GM19455 (cell line): ENCODE data around the gene MARF1.
"Not testable (repeated sequence)": the region's sequence is repeated elsewhere in the genome, so short reads cannot be mapped to it uniquely, and the experiment has no call there.

Experiments
- ATAC-seq: cut with Tn5 transposase; IDR thresholded peaks from one replicate; pipeline ENCODE4 v1.9.1; 2021; ENCODE audit not compliant: unreplicated experiment

Gene MARF1

DNA sequence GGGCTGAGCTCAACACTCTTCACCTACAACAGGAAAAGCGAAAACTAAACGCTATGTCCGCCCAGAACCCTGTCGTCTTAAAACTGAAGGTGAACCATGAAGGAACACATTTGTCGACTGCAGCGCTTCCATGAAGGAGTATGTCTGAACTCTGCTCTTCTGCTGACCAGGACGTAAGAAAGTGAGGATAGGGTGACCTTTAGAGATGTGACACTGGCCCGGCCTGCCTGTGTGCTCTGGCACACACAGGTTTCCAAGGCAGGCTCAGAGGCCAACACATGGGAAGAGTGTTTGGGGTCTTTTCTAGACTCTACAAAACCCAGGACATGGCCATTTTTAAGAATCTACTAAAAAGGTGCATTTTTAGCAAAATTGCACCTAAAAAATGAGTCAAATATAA is 21.1 kb downstream of the MARF1 start:
- ATAC-seq = no peak

DNA sequence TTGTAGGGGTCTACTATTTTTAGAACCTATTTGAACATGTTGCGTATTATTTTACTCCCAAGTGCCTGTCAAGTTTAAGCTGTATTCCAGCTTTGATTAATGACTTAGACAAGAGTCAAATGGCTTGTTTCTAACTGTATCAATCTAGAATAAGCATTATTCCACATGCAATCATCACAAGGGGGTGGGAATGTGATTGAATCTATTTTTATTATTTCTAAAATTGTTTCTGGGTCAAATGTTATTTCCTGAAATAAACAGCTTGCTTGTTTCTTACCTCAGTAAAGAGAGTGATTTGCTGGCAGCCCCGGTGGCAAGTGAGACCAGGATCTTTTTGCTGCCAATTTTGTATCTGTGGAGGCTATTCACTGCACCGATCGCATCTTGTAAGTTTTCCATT is 21.5 kb downstream of the MARF1 start:
- no peak for ATAC-seq

DNA sequence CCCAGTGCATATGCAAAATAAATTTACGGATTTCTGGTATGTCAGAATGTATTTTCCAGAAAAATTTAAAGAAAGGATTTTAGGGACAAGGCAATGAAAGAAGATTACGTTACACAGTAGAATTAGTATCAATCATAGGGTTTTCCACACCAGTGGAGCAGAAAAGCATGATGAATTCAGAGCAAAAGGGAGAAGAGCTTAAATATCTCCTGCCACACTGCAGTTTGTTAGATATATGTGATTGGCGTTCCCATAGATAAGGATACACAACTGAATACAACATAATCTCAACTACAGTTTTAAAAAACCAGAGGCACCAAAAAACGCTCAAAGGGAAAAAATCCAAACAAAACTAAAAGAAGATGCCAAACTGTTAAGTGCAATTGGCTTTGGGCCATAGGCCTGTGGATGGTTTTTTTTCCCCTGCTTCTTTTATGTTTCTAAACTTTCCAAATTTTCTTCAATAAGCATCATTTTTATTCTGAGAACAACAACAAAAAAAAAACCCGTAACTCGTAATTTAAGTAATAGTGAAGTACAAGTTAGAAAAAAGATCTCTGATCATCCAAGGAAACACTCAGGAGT is 22.3 kb downstream of the MARF1 start:
- ATAC-seq = no peak

DNA sequence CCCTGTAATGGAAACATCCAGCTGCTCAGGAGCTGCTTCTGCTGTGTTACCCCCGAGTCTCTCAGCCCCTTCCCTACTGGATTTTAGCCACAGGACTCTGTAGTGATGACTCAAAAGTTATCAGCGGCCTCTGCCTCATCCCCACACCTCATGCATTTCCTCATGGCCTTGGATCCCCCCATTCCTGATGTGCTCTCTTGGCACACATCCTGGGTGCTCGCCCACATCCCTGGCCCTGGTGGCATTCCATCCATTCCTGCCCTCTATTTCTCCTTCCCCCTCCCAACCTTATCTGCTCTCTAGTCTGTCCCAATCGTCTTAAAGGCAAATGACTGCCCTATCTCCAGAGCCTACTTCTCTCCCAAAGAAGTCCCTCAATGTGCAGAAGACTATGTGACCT is 24.6 kb downstream of the MARF1 start:
- ATAC-seq = no peak

DNA sequence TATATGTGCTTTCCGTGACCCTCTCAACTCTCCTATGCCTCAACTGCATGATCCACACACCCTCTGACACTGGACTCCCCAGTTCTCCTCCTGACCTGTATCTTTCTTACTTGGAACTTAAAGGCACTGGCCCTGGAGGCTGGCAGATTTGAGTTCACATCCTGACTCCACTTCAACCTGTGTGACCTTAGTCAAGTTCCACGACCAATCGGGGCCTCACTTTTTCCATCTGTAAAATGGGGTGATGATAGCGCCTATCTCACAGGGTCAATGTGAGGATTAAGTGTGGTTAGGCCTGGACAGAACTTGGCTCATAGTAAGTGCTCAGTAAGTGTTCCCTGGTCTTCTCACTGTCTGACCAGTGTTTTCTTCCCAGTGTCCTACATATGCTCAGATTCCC is 25.1 kb downstream of the MARF1 start:
- no peak for ATAC-seq

DNA sequence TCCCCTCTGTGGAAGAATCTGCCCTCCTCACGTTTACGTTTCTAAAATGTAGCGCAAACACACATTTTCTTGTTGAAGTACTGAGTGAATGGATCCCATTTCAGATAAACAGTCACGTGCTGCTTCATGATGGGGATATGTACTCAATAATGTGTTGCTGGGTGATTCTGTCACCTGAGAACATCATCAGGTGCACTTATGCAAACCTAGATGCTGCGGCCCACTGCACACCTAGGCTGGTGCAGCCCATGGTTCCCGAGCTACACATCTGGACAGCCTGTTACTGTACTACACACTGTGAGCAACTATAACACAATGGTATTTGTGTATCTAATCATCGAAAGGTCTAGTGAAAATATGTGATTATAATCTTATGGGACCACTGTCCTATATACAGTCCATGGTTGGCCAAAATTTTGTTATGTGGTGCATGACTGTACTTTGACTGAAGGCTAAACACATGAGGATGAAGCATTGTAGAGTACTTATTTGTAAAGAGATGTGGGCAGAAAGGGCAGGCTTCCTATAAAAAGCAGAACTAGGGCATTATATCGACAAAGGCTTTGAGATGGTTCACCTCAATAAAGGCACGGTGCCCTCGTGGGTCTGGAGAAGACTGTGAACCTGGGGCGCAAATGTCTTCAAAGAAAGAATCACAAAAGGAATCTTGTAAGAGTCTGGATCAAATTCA is 26.3 kb downstream of the MARF1 start:
- no peak for ATAC-seq

DNA sequence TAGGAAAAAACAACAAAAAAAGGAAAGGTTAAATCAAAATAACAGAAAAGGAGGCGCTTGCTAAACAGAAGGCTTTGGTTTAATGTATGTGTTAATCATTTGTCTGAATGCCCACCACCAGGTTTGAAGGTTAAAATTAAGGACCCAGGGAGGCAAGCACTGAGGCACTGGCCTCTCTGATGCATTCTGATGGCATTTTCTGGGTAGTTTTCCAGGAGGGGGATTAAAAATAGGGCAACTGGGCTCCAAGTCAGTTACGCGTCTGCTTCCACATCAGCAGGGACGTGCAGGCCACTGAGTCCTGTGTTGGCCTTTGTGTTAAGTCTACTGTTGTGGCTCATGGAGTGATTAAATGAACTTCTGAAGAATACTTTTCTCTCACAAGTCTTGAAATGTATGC is 26.9 kb downstream of the MARF1 start:
- ATAC-seq = no peak

DNA sequence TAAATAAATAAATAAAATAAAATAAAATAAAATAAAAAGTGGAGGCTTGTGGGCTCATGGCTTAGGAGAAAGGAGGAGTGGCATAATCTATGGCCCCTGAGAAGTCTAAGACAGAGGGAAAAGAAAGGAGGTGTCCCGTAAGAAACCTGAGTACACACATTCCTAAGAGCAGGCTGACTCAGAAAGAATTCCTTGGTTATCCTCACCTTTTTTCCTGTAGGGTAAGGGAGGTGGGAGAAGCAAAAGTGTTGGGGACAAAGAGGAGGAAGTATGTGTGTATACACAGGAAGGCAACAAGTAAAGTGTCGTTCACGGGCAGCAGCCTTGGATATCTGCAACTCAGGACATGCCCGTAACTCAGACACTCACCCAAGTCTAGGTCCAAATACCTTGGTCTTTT is 29.3 kb downstream of the MARF1 start:
- no peak for ATAC-seq

DNA sequence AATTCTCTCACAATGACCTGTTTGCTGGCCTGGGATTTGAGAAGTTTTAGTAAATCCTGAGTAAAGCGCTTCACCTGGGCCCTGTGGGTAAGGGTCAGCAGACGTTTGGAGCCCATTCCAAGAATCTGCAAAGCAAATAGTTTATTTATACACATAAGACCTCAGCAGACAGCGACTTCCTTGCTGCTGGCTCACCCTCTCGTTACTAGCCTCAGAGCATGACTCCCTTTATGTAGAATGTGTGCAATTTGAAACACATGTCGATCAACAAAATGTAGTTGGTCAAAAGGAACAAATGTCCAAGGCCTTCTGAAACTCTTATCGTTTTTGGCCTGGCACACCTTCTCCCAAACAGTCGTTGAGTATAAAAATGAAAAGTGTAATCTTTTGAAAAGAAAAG is 31.3 kb downstream of the MARF1 start:
- ATAC-seq = no peak

DNA sequence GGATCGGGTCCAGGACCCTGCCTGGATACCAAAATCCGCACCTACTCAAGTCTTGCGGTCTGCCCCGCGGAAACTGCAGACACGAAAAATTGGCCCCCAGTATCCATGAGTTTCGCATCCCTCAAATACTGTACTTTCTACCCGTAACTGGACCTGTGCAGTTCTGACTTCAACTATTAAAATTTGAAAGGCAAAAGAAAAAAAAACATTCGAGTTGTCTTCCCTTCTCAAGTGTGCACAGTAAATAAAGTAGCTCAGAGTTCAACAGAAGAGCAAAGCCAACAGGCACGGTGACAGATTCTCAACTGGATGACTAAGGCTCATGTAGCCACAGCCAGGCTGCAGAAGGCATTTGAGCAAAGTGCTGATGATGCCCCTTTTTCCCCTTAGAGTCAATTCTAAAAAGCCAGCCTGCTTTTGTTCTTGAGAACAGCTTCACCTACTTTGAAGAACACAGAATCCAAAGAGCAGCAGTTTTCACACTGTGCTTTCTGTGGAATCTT is 32.5 kb downstream of the MARF1 start:
- ATAC-seq = no peak

DNA sequence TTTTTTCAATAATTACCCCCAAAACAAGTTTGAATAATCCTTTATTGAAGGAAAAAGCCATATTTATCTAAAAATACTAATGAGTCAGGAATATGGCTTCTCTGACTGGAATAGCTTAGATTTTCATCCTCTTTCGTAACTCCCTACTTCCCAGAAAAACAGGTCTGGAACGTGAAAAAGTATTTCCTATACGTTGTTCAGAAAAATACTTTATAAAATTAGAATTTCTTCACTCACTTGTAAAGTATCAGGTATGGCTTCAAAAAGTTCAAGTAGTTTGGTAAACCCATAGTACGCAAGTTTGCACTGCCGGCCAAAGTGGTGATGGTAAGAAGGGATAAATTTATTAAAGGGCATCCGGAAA is 33.7 kb downstream of the MARF1 start:
- ATAC-seq = no peak

DNA sequence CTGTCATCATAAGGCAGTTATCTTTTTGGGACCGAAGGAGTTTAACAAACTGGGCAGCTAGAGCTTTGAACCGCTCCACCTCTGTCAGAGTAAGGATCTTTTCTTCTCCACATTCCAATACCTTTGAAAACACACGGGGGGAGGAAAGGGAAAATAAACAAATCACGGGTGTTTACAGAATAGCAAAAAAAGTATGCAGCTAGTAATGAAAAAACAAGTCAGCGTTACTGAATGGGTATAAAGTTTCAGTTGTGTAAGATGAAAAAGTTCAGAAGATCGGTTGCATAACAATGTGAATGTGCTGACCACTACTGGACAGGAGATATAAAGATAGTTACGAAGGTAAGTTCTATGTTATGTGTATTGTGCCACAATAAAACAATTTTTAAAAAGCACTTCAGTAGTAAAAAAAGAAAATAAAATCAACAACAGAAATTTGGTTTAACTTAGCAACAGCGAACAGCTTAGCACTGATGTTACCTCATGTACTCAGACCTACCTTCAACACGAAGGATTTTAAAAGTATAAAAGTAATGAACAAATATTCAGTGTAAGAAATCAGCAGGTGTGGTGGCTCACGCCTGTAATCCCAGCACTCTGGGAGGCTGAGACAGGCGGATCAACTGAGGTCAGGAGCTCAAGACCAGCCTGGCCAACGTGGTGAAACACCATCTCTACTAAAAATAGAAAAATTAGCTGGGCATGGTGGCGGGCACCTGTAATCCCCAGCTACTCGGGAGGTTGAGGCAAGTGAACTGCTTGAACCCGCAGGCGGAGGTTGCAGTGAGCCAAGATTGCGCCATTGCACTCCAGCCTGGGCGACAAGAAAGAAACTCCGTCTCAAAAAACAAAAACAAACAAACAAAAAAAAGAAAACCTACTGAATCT is 34.3 kb downstream of the MARF1 start:
- no peak for ATAC-seq

DNA sequence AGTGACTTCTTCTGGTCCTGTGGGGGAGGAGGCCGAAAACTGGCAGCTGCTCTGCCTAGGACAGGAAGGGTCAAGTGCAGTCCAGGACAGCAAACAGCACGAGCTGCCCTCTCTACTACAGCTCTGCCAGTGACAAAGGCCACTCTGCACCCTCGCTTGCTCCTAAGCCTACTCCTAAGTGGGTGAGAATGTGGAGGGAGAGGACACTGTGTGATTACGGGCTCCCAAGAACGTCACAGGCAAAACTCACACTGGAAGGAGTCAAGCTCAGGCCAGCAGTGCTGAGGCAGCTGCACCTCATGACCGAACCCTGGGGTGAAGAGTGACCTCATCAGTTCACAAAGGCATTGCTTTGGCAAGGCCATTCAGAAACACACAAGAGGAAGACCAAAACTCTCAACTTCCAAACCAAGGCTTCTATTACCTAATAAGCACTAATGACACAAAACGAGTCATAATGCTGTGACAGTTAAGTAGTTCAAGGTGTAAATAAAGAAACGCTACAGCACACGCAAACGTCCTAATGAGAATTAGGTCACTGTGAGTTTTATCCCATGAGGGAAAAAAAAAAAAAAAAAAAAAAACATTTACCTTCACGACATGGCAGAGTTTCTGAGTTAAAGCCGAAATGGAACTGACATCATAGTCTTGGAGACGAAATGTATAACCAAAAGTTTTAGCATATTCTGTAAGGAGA is 35.1 kb downstream of the MARF1 start:
- ATAC-seq = no peak

DNA sequence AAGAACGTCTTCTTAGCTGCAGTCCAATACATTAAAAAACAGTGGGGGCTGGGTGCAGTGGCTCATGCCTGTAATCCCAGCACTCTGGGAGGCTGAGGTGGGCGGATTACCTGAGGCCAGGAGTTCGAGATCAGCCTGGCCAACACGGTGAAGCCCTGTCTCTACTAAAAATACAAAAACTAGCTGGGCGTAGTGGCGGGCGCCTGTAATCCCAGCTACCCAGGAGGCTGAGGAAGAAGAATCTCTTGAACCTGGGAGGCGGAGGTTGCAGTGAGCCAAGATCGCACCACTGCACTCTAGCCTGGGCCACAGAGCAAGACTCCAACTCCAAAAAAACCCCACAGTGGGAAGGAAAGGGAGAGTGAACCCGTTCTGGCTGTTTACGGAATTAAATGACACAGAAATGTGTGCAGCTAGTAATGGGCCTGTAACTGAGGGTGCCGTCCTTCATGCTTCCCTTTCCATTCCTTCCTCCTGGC is 35.7 kb downstream of the MARF1 start:
- ATAC-seq = not testable (repeated sequence)

DNA sequence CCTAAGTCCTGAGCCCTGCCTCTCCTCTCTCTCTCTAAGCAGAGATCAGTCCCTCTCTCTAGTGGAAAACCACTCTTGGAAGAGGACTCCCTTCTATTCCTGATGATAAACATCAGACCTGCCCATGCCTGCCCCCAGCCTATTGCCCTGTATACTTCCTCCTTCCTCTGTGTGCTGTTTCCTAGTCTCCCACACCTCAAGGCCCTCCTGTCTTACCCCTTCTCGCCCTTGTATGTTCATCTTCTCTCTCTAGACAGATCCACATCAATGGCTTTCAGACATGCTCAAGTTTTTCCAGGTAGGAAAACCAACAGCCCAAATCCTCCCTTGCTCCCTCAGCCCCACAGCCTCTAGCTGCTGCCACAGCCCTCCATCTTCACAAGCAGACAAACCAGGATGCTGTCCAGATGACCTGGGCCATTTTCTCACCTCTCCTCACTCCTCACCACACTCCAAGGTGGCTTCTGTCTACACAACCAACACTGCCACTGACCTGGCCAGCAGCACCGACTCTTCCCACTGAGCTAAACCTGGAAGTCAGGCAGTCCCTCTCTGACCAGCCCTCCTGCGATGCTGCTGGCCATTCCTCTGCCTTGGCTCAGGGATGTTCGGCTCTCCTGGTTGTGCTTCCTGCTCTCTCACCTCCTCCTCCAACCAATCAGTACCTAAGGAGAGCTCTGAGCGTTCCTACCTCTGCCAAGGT is 36.3 kb downstream of the MARF1 start:
- ATAC-seq = no peak

DNA sequence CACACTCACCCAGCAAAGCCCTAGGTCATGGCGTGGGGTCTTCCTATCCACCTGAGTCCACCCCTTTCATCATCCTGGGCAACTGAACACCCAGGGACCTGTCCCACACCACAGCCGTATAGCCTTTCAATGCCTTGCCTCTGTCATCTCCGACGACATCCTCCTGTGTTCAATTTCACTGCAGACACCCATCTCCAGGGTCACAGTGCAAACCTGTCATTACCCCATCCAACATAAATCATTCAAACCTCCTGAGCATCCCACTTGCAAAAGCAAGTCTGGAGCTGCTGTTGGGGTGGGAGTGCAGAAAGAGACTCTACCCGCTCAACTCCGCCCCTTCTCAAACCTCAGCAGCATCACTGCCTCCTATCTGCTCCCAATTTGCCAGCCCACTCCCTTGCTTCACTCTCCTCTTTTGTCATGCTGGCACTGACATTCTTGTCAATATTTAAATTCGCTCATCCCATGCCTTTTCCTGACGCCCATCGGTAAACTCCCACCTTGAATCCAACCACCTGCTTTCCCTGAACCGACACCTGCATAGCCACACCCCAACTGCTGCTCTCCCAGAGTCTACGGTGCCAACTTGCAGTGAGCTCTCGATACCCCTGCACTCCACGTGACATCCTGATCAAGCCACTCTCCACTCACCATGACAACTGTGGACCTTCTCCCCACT is 37.0 kb downstream of the MARF1 start:
- ATAC-seq = no peak

DNA sequence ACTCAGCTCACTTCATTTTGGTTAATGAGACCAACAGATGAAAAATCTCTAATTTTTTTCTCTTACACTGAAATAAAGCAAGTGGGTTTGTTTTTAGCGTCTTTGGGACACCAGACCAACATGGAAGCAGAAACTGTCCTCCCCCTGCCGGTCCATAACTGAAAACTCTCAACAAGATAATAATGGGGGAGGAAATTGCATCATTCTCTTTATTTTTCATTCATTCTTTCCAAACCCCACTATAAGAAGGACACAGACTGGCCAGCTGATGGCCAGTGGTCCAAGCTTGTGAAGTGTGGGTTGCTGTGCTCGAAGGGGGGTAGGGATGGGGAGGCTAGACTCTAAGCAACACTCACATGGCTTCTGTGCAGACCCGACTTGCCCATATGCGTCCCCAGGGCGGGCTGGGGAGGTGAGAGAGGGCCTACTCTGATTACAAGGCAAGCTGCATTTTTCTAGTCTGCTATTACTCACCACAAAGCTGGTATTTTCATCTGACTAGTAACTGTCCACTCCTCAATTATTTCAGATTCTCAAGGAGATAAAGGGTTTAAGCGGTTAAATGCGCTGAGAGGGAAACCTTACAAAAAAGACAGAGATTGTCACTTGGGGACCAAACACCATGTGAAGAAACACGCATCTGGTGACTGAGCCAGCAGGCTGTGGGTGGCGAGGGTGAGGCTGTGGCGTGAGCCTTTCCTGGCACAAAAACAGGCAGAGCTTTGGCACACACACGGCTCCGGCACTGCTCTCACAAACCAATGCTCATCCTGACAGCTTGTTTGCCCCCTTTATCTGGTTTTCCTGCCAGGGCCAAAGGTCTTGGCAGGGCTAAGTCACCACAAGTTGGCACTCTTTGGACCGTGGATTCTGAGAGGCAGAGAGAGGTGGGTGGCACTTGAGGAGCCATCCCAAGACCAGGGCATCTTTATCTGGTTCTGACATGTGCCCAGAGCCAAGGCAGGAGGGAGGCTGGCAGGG is 38.2 kb downstream of the MARF1 start:
- no peak for ATAC-seq

DNA sequence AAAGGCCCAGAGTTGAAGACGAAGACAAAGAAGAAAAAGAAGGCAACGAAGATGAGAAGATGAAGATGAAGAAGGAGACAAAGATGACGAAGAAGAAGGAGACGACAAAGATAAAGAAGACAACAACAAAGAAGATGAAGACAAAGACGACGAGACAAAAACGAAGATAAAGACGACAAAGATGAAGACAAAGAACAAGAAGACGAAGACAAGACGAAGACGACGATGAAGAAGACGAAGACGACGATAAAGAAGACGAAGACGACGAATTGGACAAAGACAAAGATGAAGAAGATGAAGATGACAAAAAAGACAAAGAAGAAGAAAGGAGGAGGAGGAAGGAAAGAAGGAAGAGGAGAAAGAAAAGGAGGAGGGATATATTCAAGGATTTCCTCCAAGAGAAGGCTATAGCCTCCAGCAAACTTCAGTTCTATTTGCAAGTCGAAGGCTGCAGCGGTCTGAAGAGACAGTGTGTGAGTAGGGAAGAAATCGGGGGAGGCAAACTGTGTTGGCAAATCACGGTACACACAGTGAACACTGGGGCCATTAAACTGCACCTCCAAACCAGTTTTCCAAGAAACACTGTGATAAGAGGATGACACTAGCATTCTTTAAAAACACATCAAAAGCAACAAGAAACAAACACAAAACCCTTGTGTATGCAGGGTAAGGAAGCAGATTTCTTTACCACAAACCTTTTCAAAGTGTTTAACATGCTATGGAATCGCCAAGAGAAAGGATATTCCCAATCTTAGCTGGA is 40.5 kb downstream of the MARF1 start:
- ATAC-seq = no peak
